Endothelial cell of hepatic sinusoid (primary cell): ENCODE results near the gene NRP2.

Source experiments
- in situ Hi-C: cut with HindIII; loops from 2 replicates; pipeline ENCODE4 v1.10.0; 2017; ENCODE audit warnings: low sequenced_read_pairs

Gene NRP2

DNA sequence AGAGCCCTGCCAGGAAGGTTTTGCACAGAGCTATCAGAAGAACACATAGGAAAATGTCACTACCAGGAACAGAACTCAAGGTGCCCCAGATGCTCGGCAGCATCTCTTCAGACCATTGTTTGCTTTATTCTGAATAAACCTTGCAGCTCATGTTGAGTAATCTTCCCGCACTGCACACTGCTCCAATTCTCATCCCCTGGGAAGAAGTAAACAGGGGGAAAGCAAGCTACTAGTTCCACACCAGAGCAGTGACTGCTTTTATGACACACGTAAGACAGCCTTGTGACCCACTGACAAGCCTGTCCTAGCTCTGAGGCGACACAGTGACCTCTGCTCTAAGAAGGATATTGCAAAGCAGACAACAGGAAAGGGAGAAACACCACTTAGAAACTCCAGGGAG is 44.2 kb downstream of the NRP2 start:
- in situ Hi-C loops, result no loop called here

DNA sequence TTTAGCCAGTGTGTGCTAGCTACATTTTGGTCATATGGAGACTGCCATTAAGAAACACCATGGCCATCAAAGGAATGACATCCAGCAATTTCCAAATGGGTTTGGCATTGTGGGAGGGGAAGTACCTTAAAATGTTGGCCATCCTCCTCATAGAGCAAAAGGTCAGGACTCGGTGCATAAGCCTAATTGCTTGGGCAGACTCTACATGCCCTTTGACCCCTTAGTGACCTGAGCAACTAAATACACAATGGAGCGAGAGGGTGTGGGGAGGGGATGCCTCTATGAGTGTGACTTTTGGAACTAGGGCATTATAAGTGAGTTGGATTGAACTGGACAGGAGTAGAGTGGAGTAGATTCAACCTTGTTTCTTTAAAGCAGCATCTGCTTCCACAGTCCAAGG is 44.9 kb downstream of the NRP2 start:
- in situ Hi-C loops, result no loop called here

DNA sequence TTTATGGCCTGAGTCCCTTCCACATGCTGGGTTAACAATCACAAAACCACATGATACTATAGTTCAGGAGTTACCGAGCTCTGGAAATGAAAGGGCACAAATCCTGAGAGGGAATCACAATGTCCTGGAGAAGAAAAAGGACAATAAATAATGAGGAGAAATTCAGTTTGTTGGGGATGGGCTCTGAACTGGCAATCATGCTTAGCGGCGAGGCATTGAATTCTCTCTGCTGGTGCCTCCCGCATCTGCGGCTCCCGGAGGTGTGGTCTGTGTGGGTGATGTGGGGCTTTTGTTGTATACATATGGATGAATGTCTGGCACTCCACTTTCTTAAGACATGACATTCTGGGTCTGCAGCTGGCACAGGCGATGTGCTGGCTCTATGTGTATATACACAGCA is 46.1 kb downstream of the NRP2 start:
- in situ Hi-C loops, result no loop called here

DNA sequence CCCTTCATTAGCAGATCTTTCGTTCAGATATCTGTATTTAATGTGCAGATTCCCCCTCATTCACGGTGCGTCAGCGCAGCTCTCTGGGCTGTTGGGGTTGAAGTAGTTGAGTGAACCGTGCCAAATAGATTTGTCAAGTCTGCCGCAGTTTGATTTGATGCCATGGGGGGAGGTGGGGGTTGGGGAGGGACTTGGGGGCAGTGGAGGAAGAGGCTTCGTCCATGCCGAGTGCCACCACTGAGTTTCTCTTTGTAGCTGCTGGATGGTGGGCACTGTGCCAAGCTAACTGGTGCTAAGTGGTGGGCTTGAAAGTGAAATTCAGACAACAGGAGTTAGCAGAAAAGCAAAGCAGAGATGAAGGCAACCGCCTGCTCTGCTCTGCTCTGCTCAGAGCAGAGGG is 47.9 kb downstream of the NRP2 start:
- in situ Hi-C loops, result no loop called here

DNA sequence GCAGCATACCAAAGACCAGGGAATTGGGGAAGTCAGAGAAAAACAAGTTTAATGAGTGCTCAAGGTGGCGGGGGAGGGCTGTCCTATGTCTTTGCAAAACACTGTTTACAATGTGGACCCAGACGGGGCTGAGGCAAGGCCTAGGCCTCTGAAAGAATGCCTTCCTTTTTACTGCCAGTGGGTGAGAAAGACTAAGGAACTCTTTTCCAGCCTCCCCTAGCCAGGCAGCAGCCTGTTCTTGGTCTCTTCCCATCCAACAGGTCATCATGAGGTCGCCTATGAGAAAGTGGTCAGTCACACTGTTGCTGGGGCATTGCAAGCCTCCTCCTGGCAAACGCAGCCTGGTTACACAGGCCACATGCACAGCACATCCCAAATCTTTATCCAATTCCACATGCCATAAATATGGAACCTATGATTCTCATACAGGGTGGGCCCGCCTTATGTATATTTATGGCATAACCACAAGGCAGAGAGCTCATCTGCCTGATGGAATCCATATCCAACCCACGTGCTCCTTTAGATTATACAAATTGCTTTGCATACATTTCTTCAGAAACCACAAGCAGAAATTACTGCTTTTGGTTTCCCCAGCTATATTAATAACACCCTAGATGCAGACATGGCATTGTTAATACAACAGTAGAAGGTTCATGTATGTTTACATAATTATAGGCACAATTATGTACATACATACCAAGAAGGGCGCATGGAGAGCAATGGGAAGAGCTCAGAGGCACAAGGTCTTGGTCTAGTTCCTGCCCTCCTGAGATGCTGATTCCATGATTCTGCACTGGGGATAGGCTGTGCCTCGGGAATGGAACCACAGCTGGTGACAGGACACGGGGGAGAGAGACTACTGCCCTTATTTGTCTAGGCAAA is 48.6 kb downstream of the NRP2 start:
- in situ Hi-C loops, result no loop called here

DNA sequence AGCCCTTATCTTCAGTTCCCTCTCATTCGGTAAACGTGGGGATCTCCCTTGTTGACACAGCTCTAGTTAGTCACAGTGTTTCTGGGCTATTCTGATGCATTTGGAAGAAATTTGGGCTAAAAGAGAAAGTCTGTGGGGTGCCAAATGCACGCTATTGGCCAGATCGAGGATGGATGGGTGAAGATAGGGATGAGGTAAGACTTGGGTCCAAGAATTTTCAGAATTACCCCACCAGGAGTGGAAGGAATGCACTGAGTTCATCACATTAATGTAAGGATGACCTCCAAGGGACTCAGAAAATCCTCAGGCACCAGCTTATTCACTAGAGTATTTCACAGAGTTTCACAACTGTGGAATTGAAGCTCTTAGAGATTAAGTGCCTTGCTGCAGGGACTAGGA is 49.3 kb downstream of the NRP2 start:
- in situ Hi-C loops, result no loop called here

DNA sequence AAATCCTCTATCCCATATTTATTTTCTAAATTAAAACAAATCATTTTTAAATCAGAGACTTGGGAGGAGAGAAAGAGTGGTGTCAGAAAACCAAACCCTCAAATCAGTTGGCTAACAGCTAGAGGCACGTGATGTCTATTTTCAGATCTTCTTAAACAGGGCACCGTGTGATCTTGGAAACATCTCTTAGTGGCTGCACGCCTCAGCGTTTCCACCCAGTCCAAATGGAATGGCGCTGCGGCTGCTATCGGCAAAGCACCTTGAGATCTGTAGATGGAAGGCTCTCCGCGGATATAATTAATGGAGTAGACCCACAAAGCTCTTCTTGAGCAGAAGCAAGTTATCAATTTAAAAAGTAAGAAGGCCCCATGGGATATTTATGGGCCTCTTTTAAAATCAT is 50.0 kb downstream of the NRP2 start:
- in situ Hi-C loops, result no loop called here

DNA sequence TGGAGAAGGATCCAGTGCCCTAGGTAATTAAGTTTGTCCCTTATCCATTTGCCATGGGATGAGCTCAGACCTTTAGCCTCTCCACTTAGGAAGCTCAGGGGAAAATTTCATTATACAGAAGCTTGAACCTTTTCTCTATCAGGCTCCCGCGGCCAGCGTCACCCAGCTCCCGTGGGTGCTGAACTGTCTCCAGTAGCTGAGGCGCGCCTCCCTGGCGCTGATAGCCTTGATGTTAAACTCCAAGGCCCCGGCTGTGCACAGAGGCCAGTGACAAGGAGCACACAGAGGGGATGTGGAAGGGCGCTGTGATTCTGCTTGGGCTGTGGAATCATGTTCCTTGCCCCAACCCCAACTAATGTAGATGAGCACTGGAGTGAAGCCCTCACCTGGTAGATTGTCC is 50.8 kb downstream of the NRP2 start:
- in situ Hi-C loops, result no loop called here

DNA sequence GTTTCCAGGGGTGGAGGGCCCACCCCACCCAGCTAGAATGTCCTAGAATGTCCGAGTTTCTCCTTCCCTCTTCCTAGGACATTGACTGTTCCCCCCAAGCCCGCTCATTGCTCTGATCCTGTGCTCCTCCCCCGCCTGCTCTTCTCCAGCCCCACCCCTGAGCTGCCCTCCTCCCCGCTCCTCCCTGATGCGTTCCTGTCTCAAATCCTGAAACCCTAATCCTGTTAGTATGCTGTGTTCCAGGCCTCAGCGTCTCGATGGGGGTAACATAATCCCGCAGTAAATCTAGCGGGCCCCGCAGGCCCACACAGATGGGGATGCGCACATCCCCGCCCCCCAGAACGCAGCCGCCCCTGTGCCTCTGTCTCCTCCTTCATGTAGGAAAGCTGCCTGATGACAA is 51.3 kb downstream of the NRP2 start:
- in situ Hi-C loops, result no loop called here

DNA sequence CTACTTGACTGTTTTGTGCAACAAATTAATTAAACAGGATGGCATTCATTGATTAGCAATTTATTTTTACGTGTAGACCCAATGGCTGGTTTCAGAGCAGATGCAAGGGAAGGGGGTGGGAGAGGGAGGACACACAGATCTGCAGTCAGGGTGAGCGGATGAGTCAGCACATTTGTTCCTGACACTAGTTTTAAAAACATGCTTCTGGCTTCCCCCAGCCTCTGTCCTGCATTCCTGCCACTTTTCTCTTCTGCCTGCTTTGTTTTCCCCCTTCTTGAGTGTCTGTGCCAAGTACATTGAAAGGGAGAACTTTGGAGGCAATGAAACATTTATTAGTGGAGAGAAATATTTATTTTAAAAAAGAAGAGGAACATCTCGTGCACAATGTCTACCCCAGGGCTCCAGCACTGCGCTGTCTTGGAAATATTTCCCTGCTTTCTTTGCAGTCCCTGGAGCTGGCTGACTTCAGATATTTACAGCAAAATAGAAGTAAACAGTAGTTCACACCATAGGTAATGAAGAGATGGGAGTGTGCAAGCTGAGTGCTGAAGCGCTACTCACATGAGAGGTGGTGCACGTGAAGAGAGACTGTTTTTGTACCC is 52.2 kb downstream of the NRP2 start:
- in situ Hi-C loops, result no loop called here

DNA sequence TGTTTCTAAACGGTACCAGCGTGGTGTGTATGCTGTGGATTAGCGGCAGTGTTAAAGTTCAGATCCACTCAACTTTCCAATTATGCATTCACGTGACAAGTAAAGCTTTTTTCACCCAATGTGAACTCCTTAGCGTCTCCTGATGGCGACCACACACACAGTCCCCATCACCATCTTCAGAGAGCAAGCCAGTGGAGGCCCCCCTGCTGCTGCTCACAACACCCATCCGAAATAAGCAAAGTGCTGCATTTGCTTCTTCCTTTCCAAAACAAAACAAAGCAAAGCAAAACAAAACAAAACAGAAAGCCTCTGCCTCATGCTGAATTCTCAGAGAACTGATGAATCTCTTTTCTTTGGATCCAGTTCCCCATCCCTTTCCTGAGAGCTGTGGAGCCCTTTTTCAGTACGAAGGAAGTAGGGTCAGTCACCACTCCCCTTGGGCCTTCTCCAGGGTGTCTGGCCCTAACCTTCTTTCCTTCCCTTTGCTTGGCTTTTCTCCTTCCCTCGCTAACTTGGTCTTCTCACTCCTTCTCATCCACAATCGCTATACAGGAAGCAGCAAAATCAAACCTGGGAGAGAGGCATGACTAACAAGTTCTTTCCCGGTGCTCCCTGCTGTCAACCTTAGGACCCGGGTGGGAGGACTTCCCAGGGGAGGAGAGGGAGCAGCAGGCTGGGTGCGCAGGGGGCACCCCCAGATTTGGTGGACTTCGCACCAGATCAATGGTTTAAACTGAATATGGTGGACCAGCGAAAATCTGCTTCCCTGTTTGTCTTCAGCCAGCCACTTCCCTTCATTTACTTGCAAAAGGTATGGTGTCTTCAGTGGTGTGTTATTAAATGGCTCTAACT is 56.0 kb downstream of the NRP2 start:
- in situ Hi-C loops, result no loop called here

DNA sequence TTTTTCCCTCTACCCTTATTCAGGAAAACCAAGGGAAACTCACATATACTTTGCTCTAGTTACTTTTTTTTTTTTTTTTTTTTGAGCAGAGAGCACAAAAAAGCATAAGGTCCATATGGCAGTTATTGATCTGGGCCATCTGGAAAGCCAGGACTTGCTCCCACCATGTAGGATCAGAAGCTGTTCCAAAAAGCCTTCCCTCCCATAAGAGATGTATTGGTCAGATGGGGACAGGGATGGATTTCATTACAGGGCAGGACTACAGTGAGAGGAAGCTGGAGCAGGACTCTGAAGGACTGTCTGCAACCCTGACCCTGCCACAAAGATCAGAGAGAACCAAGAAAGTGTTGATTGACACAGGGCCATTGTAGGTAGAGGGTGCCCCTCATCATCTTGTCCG is 57.3 kb downstream of the NRP2 start:
- in situ Hi-C loops, result no loop called here

DNA sequence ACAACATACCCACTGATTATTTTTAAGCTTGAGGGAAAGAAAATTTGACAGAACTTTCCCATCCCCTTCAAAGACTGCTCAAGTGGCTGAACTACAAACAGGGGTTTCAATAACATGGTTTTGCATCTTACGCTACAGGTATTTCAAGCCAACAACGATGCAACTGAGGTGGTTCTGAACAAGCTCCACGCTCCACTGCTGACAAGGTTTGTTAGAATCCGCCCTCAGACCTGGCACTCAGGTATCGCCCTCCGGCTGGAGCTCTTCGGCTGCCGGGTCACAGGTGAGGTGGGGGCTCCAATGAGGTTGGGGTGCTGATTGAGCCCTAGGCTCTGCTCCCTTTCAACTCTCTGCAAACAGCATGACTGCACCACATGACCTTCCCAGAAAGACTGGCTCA is 58.1 kb downstream of the NRP2 start:
- in situ Hi-C loops, result no loop called here

DNA sequence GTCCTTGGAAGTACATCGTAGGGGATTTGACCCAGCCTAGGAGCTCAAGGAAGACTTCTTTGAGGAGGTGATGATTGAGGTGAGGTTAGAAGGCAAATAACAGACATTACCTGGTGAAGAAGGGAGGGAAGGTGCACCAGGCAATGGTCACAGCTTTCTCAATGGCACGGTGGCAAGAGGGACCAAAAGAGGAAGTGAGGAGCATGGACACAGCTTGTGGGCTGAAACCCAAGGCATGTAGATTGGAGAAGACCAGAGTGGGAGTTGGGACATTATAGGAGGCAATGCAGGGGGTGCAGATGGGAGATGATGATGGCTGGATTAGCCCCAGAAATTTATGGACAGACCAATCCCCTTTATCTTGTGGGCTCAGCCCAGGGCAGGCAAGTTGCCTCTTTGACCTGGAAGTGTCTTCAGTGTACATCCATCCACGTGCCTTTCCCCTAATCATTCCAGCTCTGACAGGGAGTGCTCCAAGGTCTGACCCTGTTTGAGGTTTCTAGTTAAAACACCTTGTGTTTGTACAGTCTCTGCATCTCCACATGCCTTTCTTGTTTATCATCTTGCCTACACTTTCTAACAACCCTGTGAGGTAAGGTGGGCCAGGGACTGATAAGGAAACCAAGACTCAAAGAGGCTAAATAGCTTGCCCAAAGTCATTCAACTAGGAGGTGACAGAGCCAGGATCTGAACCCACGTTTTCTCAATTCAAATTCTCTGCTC is 59.1 kb downstream of the NRP2 start:
- in situ Hi-C loops, result no loop called here

DNA sequence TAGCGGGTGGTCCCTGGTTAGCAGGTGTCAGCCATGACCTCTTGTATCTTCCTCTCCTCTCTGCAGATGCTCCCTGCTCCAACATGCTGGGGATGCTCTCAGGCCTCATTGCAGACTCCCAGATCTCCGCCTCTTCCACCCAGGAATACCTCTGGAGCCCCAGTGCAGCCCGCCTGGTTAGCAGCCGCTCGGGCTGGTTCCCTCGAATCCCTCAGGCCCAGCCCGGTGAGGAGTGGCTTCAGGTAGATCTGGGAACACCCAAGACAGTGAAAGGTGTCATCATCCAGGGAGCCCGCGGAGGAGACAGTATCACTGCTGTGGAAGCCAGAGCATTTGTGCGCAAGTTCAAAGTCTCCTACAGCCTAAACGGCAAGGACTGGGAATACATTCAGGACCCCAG is 60.8 kb downstream of the NRP2 start:
- in situ Hi-C loops, result no loop called here

DNA sequence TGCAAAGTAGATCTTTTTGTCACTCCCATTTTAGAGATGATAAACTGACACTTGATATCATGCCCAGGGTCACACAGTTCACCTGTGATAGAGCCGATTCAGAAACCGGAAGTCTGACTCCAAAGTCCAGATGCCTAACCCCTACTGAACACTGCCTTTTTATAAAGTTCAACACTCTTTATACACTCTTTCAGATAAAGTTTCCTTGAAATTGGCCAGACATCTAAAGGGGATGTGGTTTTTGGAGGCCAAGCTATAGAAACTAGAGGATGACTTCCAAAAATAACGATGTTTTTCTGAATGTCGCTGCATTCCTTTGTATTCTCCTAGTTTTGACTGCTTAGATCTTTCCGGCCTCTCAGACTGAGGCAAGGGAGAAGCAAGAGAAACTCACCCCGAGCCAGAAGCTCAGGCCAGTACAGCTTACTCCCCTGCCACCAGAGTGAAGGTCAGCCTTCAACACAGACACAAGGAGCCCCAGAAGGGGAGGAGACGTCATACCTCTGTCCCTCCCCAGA is 61.8 kb downstream of the NRP2 start:
- in situ Hi-C loops, result no loop called here

DNA sequence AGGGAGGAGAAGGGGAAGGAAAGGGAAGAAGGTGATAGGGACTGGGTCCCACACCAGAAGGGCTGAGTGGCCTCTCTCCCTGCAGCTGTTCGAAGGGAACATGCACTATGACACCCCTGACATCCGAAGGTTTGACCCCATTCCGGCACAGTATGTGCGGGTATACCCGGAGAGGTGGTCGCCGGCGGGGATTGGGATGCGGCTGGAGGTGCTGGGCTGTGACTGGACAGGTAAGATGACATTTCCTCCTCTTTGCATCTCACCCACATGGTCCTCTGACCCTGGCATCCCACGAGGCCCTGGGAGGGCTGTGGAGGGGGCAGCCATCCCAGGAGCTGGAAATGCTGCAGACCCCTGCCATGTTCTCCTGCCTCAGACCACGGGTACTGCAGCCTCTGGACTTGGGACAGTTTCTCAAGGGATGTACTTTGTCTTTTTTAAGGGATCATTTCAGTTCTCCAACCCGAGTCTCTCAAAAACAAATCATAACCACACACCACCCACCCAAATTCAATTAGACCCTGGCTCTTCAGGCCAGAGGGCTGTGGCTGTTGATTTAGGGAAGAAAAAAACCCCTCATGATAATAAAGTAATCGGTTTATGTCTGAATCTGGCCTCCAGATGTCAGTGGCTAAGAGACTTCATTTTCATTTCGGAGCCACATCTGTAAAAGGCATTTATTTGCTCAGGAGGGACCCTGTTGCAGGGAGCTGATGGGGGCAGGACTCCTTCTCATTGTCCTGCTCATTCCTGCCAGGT is 63.5 kb downstream of the NRP2 start:
- in situ Hi-C loops, result no loop called here

DNA sequence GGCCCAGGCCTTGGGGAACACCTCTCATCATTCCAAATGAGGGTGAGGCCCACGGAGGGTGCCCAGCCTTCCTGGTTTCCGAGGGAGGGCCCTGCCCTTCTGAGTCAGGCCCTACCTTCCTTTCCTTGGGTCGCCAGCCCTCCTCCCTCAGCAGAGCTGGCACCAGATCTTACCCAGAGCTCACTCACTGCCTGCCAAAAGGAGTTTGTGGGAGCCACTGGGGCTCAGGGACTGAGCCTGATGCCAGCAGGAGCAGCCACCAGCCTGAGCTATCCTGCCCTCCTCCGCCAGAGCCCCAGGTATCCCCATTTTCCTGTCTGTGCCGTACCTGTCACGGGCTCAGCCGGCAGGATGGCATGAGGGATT is 64.1 kb downstream of the NRP2 start:
- in situ Hi-C loops, result no loop called here

DNA sequence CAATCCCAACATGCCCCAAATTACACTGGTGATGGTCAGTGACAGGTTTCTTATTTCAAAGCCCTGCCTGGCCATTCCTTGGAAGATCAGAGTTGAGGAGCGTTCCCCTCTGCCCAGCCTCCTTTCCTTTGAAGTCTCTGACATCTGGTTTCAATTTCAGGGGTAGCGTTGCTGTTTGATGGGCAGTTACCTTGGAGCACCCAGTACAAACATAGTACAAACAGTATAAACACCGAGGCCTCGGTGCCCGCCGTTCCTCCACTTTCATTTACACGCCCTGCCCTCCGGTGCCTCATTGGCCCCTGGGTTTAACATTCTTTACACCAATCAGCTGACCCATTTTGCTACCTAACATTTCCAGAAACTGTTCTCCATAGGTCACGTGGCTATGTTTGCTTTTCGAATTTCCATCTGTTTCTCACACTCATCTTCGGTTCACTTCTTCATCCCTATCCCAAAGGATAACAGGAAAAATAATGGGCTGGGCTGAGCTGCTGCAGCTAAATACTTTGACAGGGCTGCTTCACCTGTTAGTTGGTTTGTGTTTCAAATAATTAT is 65.6 kb downstream of the NRP2 start:
- in situ Hi-C loops, result no loop called here

DNA sequence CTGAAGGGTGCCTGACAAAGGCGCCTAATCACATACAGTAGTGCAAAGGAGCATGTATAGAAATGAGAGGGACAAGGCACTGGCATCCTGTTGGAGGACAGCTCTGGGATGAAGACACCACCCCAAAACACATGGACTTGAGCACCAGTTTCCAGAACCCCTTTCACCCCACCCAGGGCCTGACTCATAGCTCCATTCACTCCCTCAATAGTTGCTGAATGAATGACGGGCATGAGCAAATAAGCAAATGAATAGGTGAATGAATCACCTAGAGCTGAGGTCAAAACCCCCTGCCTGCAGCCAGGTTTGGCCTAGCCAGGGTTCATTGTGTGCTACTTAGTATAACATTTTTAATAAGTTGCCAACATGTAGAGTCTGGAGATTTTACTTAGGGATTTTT is 66.3 kb downstream of the NRP2 start:
- in situ Hi-C loops, result no loop called here
